ENCODE measurements around the gene ANKRD33B. TPM values are rescaled to one million over a fixed set of nuclear protein-coding genes. Genes with fewer than 3 reads are reported as not detected.
"Not testable (repeated sequence)": the region's sequence is repeated elsewhere in the genome, so short reads cannot be mapped to it uniquely, and the experiment has no call there.

Gene ANKRD33B
- total RNA-seq, 1 experiment from 2014 or later: 4.0 TPM

DNA sequence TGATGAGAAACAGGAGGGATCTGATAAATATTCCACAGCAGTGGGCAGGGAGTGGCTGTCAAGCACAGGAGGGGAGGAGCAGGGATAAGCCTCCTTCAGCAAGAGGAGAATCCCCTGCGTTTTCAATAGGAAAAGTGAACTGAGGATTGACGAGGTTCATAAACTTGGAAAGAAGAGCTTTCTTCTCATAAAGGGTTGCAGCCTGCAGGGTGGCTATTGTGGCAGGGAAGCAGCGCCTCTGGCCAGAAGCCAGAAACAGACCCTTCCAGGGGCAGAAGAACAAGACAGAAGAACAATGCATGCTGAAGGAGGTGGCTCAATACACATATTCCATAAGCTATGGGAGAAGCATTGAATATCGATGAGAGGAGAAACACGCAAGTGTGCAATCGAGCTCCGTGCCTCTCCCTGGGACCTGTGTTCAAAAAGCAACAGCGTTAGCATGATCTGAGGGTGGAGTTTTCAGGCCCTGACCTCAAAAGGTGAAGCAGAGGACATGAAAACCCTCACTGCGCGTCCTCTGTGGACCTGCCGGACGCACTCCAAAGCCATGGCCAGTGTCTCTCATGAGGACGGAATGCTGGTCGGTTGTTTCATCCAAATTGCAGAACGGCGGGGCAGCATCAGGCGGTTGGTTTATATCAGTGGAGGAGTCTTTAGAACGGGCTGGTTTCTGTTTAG is 67.6 kb downstream of the ANKRD33B start:
- H3K4me1 ChIP-seq: no peaks in the 10 kb centered on the region
- H3K36me3 ChIP-seq: no peaks in the 10 kb centered on the region
- no peak overlapping the region for H3K27ac ChIP-seq
- DNase-seq: no peak
- H3K4me3 ChIP-seq: no peak overlapping the region
- no peaks in the 10 kb centered on the region for H3K27me3 ChIP-seq
- H3K9me3 ChIP-seq (replicated peaks): no peaks in the 10 kb centered on the region

DNA sequence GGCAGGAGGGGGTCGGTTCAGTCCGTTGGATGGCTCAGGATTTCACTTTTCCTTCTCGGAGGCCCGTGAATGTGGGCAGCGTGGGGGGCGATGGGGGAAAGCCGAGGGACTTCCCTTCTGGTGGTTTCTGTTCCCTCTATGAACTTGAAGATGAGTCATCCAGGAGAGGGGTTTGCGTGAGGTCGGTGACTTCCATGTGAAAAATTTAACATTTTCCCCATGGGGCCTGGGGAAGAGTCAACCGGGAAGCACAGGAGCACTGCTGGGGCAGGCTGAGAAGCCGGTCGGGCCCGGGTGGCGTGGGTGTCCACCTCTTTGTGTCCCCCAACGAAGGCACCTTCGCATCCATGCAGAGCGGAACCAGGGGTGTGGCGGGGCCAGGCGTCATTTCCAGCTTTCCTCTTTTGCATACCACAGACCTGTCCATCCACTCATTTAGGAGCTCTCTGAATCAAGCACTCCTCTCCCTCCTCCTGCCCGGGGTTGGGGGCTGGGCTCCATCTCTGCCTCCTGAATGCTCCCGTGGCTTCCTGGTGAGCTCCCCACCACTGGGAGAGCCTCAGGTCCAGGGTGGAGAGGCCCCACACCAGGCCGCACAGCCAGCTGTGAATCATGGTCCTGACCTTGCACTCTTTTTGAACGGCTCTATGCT is 68.4 kb downstream of the ANKRD33B start:
- H3K4me1 ChIP-seq: no peaks in the 10 kb centered on the region

DNA sequence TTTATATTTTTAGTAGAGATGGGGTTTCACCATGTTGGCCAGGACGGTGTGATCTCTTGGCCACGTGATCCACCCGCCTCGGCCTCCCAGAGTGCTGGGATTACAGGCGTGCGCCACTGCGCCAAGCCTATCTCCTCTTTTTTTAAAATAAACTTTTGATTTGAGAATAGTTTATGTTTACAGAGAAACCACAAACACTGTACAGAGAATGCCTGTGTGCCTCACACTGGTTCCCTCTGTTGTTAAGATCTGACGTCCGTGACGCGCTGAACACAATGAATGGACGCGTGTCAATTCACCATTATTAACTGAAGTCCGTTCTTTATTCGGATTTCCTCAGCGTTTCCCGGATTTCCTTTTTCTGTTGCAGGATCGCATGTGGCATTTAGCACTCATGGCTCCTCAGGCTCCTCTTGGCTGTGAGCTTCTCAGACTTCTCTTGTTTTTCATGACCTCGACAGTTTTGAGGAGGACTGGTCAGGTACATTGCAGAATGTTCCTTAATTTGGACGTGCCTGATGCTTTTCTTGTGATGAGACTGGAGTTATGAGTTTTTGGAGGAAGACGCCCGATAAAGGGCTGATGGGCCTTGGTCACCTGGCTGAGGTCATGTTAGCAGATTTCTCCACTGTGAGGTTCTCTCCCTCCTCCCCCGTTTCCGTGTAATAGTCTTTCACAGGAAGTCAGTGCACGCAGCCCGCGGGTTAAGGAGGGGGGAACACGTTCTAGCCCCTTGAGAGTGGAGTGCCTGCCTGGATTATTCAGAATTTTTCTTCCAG is 69.6 kb downstream of the ANKRD33B start:
- H3K27me3 ChIP-seq: no peaks in the 10 kb centered on the region
- H3K4me3 ChIP-seq: no peak overlapping the region
- no peaks in the 10 kb centered on the region for H3K4me1 ChIP-seq
- no peaks in the 10 kb centered on the region for H3K9me3 ChIP-seq (replicated peaks)
- no peaks in the 10 kb centered on the region for H3K36me3 ChIP-seq
- H3K27ac ChIP-seq: no peak overlapping the region
- no peak for DNase-seq

More for the DNA sequence above, 68.4 kb downstream of the ANKRD33B start:
- Histone ChIP-seq H3K36me3 (no peaks in the 10 kb centered on the region), H3K27me3 (no peaks in the 10 kb centered on the region), H3K27ac (no peak overlapping the region), H3K4me3 (no peak overlapping the region), H3K9me3 (replicated peaks) (no peaks in the 10 kb centered on the region)
- no peak for DNase-seq

DNA sequence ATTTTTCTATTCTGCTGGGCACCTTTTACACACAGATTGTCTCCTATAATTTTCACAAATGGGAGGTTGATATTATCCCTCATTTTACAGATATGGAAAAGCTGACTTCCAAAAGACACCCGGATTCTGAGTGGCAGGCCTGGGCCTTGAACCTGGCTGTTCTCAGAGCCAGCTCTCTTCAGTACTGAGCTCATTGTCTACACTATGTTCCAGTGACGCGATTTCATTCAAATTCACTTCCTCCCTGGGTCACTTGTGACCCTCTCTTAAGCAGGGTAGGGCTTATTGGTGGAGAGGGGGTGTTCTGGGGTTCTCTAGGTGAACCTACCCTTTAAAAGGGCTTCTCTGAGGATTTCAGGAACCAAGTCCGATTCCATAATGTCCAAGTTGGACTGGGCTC is 70.2 kb downstream of the ANKRD33B start:
- Histone ChIP-seq H3K4me1 (no peaks in the 10 kb centered on the region), H3K27me3 (no peaks in the 10 kb centered on the region), H3K9me3 (replicated peaks) (no peaks in the 10 kb centered on the region), H3K4me3 (no peak overlapping the region), H3K27ac (no peak overlapping the region), H3K36me3 (no peaks in the 10 kb centered on the region)
- DNase-seq: no peak

DNA sequence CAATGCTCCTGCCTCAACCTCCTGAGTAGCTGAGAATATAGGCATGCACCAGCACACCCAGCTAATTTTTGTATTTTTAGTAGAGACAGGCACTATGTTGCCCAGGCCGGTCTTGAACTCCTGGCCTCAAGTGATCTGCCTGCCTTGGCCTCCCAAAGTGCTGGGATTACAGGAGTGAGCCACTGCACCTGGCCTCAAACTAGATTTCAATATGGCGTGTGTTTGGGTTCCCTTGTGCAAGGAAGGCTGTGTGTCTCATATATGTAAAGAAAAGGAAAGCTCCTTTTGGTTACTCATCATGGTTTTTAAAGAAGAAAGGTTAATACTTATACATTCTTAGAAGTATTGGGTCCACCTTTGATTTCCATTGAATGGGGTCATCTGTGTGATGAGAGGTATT is 70.7 kb downstream of the ANKRD33B start:
- Histone ChIP-seq H3K4me3 (no peak overlapping the region), H3K27ac (no peak overlapping the region), H3K4me1 (no peaks in the 10 kb centered on the region), H3K27me3 (no peaks in the 10 kb centered on the region), H3K36me3 (no peaks in the 10 kb centered on the region), H3K9me3 (replicated peaks) (no peaks in the 10 kb centered on the region)
- no peak for DNase-seq

DNA sequence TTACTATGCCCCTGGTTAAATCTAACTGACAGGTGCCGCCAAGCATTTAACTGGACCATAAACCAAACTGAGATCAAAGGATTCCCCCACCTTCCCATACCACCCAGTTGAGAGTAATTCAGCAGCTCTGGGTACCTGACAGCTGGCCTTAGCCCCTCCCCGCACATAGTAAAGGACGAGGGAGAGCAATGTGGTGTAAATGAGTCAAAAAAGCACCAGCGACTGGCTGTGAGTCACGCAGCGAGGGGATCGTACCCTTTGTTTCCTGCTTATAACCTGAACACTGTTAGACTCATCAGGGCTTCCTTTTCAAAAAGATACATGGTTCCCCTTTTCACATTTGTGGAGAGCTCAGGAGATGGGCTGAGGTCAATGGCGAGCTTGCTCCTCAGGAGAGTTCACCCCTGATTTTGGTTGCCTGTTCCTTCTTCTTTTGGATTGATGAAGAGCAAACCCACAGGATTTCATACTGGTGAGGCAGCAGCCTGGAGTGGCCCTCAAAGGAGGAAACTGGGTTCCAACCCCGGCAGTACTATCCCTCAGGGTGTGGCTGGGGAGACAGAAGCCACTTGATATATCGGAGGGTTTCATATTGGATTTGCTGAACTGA is 71.5 kb downstream of the ANKRD33B start:
- Histone ChIP-seq H3K36me3 (no peaks in the 10 kb centered on the region), H3K27ac (no peak overlapping the region), H3K9me3 (replicated peaks) (no peaks in the 10 kb centered on the region), H3K4me3 (no peak overlapping the region), H3K4me1 (no peaks in the 10 kb centered on the region), H3K27me3 (no peaks in the 10 kb centered on the region)
- DNase-seq: no peak

DNA sequence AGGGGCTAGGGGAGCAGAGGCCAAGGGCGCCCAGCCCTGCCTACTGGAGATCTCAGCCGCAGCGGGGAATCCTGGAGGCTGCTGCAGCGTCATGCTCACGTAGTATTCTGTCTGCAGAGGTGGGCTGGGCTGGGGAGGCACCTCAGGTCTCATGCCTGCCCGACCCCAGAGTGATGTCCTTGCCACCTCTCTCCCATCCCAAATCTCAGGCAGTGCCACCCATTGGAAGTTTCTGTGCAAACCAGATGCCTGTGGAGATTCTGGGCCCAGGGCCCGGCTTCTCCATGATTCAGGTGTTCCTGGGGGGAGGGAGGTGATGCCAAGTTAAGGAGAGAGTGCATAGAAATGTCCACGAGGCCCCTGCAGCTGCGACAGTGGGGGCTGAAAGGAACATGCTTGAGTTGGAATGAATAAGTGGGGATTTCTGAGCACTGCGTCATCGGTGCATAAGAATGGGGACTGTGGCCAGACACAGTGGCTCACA is 72.0 kb downstream of the ANKRD33B start:
- Histone ChIP-seq H3K9me3 (replicated peaks) (no peaks in the 10 kb centered on the region), H3K27me3 (no peaks in the 10 kb centered on the region), H3K4me1 (no peaks in the 10 kb centered on the region), H3K36me3 (no peaks in the 10 kb centered on the region), H3K4me3 (no peak overlapping the region), H3K27ac (no peak overlapping the region)
- no peak for DNase-seq

DNA sequence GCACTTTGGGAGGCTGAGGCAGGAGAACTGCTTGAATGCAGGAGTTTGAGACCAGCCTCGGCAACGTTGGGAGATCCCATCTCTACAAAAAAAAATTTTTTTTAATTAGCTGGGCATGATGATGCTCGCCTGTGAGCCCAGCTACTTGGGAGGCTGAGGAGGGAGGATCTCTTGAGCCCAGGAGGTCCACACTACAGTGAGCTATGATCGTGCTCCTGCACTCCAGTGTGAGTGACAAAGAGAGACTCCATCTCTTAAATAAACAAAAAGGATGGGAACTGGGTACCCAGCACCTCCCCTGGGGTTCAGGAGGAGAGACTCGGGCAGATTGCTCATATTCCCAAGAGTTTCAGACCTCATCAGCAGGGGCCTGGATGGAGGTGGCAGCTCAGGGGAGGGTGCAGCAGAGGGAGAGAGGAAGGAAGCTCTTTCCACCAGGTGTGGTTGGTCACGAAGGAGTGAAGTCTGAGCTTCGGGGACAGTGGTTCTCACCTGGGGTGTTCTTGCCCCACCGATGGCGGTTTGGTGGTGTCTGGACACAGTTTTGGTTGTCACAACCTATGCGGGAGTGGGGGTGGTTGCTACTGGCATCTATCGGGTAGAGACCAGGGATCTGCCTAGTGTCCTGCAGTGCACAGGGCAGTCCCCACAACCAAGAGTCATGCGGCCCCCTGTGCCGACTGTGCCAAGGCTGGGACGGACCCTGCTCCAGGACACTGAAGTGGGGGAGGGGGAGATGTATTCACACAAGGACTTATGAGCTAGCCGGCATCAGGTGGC is 72.7 kb downstream of the ANKRD33B start:
- H3K4me3 ChIP-seq: no peak overlapping the region
- no peaks in the 10 kb centered on the region for H3K4me1 ChIP-seq
- no peaks in the 10 kb centered on the region for H3K9me3 ChIP-seq (replicated peaks)
- no peaks in the 10 kb centered on the region for H3K27me3 ChIP-seq
- no peaks in the 10 kb centered on the region for H3K36me3 ChIP-seq
- DNase-seq: no peak
- no peak overlapping the region for H3K27ac ChIP-seq

DNA sequence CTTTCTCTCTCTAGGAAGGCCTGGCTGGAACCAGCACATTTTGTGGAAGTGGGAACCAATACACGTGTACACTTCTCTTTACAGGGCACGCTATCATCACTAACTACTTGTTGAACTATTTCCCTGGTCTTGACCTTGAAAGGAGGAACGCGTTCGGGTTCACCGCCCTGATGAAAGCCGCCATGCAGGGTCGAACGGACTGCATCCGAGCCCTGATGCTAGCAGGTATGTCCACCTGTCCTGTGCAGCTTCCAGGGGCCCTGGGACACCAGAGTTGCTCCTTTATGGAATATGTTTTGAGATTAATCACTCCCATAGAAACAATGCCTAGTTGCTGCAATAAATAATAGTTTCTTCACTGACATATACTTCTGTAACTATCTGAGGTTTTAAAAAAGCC is 74.1 kb downstream of the ANKRD33B start:
- Histone ChIP-seq H3K9me3 (replicated peaks) (no peaks in the 10 kb centered on the region), H3K4me1 (no peaks in the 10 kb centered on the region), H3K36me3 (no peaks in the 10 kb centered on the region), H3K27me3 (no peaks in the 10 kb centered on the region), H3K4me3 (no peak overlapping the region), H3K27ac (no peak overlapping the region)
- DNase-seq: no peak

DNA sequence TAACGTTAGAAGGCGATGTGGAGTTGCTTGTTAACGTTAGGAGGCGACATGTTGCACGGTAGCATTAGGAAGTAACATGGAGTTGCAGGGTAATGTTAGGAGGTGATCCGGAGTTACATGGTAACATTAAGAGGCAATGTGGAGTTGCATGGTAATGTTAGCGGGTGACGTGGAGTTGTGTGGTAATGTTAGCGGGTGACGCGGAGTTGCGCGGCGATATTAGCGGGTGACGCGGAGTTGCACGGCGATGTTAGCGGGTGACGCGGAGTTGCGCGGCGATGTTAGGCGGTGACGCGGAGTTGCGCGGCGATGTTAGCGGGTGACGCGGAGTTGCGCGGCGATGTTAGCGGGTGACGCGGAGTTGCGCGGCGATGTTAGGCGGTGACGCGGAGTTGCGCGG is 74.9 kb downstream of the ANKRD33B start:
- not testable (repeated sequence) for H3K27ac ChIP-seq; DNase-seq; H3K27me3 ChIP-seq; H3K9me3 ChIP-seq (replicated peaks); H3K36me3 ChIP-seq; H3K4me3 ChIP-seq; H3K4me1 ChIP-seq

DNA sequence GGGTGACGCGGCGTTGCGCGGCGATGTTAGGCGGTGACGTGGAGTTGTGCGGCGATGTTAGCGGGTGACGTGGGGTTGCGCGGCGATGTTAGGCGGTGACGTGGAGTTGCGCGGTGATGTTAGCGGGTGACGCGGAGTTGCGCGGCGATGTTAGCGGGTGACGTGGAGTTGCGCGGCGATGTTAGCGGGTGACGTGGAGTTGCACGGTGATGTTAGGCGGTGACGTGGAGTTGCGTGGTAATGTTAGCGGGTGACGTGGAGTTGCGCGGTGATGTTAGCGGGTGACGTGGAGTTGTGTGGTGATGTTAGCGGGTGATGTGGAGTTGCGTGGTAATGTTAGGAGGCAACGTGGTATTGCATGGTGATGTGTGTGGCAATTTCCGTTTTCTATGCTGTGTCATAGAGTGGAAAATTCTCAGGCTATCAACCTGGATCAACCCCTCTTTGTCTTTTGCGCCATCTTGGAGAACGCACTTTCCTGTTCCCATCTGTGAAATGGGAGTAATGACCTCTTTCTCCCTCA is 76.0 kb downstream of the ANKRD33B start:
- H3K4me3 ChIP-seq: no peak overlapping the region
- H3K9me3 ChIP-seq (replicated peaks): no peaks in the 10 kb centered on the region
- no peak overlapping the region for H3K27ac ChIP-seq
- no peaks in the 10 kb centered on the region for H3K27me3 ChIP-seq
- no peak for DNase-seq
- H3K4me1 ChIP-seq: no peaks in the 10 kb centered on the region
- no peaks in the 10 kb centered on the region for H3K36me3 ChIP-seq

DNA sequence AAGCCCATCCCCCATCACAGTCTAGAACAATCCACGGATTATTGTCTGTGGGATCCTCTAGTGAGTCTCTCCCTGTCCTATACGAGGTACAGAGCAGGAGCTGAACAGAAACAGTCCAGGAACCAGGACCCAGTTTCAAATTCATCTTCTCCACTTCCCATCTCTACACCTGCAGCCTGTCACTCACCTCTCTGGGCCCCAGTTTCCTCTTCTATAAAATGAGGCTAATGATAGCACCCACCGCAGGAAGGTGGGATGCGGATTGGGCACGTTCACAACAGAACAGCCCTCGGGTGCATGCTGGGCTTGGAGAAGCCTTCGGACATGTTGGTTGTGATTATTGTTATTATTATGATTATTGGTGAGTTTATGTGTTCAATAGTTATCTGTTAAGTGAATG is 78.5 kb downstream of the ANKRD33B start:
- Histone ChIP-seq H3K27ac (no peak overlapping the region), H3K4me3 (no peak overlapping the region), H3K27me3 (no peaks in the 10 kb centered on the region), H3K4me1 (no peaks in the 10 kb centered on the region), H3K9me3 (replicated peaks) (no peaks in the 10 kb centered on the region), H3K36me3 (no peaks in the 10 kb centered on the region)
- DNase-seq: no peak

DNA sequence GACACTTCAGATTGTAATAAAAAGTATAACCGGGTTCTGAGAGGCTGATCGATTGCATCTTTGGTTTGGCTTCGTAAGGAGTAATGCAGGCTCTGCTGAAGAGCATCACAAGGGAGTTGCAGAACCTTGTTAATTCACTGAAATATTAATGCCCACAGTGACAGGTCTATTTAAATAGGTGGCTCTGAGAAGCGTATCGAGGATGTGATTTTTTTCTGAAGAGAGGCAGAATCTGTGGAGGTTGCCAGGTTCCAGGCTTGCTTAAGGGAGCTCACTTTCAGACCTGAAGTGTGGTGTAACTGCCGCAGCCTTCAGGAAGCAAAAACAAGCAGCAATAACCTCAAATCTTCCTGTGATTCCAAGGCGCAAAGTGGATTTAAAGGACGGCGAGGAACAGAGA is 80.3 kb downstream of the ANKRD33B start:
- no peaks in the 10 kb centered on the region for H3K36me3 ChIP-seq
- no peaks in the 10 kb centered on the region for H3K27me3 ChIP-seq
- H3K27ac ChIP-seq: no peak overlapping the region
- H3K4me3 ChIP-seq: no peak overlapping the region
- no peak for DNase-seq
- H3K9me3 ChIP-seq (replicated peaks): no peaks in the 10 kb centered on the region
- H3K4me1 ChIP-seq: no peaks in the 10 kb centered on the region

DNA sequence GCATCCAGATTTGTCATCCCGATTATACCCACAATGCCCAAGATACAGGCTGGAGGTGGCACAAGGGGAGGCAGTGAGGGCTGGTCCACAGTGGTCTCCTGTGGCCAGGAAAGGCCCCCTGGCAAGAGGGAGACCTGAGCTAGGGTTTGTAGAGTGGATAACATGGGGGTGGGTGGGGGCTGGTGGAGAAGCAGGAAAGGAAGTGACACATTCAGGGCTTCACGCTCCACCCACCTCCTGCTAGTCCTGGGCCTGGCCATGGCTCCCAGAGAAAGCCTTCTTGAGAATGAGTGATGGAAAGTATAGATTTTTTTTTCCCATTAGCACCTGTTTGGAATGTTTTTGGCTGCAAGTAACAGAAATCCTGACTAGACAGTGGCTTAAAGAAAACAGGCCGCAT is 81.3 kb downstream of the ANKRD33B start:
- H3K27me3 ChIP-seq: no peaks in the 10 kb centered on the region
- H3K9me3 ChIP-seq (replicated peaks): no peaks in the 10 kb centered on the region
- no peaks in the 10 kb centered on the region for H3K4me1 ChIP-seq
- no peak overlapping the region for H3K4me3 ChIP-seq
- no peaks in the 10 kb centered on the region for H3K36me3 ChIP-seq
- H3K27ac ChIP-seq: no peak overlapping the region
- no peak for DNase-seq
